WTC11 (cell line): Measurements from ENCODE around the gene MLC1.

Experiments
- GABPB1 ChIP-seq: sonication (generic); formaldehyde crosslinking; IDR thresholded peaks from 2 replicates; pipeline ENCODE4 v1.8.1; 2023; ENCODE audit warnings: mild to moderate bottlenecking, missing genetic modification reagents
- JUN ChIP-seq: sonication (generic); formaldehyde crosslinking; IDR thresholded peaks from 2 replicates; pipeline ENCODE4 v1.8.0; 2023; ENCODE audit warnings: mild to moderate bottlenecking, missing genetic modification reagents
- NR3C1 ChIP-seq: sonication (generic); formaldehyde crosslinking; conservative IDR thresholded peaks from 2 replicates; pipeline ENCODE4 v1.8.1; 2023; ENCODE audit warnings: low read depth, mild to moderate bottlenecking, missing genetic modification reagents
- SP1 ChIP-seq: sonication (generic); formaldehyde crosslinking; conservative IDR thresholded peaks from 2 replicates; pipeline ENCODE4 v1.8.1; 2022; ENCODE audit warnings: missing genetic modification reagents
- TP53 ChIP-seq: sonication (generic); formaldehyde crosslinking; IDR thresholded peaks from 2 replicates; pipeline ENCODE4 v1.8.1; 2023; ENCODE audit warnings: mild to moderate bottlenecking, missing genetic modification reagents
- TF ChIP-seq, protein P1 (sequence below): sonication (generic); formaldehyde crosslinking; IDR thresholded peaks from 2 replicates; pipeline ENCODE4 v1.8.0; 2022; ENCODE audit warnings: mild to moderate bottlenecking, missing genetic modification reagents
- TF ChIP-seq, protein P2 (sequence below): fragments of 200-600 bp; IDR thresholded peaks from 2 replicates; pipeline ENCODE4 v1.8.0; 2022; ENCODE audit warnings: antibody characterized with exemption
- TF ChIP-seq, protein P3 (sequence below): sonication (generic); formaldehyde crosslinking; IDR thresholded peaks from 2 replicates; pipeline ENCODE4 v1.8.1; 2022; ENCODE audit warnings: missing genetic modification reagents, borderline replicate concordance

DNA sequence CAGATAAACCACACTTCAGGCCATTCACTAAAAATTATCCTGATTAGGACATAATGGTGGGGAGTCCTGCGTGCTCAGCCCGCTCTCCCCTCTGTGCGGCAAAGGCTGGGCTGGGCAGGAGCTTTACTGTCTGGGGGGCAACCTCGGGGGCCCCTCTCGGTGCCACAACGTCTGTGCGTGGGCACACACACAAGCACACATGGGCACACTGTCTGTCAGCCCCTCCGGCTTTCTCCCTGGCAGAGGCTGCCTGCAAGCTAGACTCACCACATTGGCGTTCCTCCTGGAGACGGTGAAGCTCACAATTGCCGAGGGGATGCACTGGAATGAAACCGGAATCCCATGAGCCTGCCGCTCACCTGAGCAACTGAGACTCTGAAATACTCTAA lies 5.2 kb downstream of the MLC1 start:
- TF ChIP-seq, protein P1, sequence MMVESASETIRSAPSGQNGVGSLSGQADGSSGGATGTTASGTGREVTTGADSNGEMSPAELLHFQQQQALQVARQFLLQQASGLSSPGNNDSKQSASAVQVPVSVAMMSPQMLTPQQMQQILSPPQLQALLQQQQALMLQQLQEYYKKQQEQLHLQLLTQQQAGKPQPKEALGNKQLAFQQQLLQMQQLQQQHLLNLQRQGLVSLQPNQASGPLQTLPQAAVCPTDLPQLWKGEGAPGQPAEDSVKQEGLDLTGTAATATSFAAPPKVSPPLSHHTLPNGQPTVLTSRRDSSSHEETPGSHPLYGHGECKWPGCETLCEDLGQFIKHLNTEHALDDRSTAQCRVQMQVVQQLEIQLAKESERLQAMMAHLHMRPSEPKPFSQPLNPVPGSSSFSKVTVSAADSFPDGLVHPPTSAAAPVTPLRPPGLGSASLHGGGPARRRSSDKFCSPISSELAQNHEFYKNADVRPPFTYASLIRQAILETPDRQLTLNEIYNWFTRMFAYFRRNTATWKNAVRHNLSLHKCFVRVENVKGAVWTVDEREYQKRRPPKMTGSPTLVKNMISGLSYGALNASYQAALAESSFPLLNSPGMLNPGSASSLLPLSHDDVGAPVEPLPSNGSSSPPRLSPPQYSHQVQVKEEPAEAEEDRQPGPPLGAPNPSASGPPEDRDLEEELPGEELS (CRISPR knock-in tag): no peak
- TF ChIP-seq, protein P2, sequence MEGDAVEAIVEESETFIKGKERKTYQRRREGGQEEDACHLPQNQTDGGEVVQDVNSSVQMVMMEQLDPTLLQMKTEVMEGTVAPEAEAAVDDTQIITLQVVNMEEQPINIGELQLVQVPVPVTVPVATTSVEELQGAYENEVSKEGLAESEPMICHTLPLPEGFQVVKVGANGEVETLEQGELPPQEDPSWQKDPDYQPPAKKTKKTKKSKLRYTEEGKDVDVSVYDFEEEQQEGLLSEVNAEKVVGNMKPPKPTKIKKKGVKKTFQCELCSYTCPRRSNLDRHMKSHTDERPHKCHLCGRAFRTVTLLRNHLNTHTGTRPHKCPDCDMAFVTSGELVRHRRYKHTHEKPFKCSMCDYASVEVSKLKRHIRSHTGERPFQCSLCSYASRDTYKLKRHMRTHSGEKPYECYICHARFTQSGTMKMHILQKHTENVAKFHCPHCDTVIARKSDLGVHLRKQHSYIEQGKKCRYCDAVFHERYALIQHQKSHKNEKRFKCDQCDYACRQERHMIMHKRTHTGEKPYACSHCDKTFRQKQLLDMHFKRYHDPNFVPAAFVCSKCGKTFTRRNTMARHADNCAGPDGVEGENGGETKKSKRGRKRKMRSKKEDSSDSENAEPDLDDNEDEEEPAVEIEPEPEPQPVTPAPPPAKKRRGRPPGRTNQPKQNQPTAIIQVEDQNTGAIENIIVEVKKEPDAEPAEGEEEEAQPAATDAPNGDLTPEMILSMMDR: no peak
- TF ChIP-seq TP53 (CRISPR knock-in tag) (no peak), JUN (CRISPR knock-in tag) (no peak), NR3C1 (no peak), SP1 (CRISPR knock-in tag) (no peak), GABPB1 (CRISPR knock-in tag) (no peak)
- TF ChIP-seq, protein P3, sequence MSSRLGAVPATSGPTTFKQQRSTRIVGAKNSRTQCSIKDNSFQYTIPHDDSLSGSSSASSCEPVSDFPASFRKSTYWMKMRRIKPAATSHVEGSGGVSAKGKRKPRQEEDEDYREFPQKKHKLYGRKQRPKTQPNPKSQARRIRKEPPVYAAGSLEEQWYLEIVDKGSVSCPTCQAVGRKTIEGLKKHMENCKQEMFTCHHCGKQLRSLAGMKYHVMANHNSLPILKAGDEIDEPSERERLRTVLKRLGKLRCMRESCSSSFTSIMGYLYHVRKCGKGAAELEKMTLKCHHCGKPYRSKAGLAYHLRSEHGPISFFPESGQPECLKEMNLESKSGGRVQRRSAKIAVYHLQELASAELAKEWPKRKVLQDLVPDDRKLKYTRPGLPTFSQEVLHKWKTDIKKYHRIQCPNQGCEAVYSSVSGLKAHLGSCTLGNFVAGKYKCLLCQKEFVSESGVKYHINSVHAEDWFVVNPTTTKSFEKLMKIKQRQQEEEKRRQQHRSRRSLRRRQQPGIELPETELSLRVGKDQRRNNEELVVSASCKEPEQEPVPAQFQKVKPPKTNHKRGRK (CRISPR knock-in tag): no peak
